ENCODE measurements around the gene SCAPER.
"Not testable (repeated sequence)": the region's sequence is repeated elsewhere in the genome, so short reads cannot be mapped to it uniquely, and the experiment has no call there.

SCAPER gene

GRCh38 chr15:76850367-76850766 lies 54.8 kb downstream of the SCAPER start:
- DNase-seq (ENCODE audit: low read depth in 2 of 2) = not testable (repeated sequence)

GRCh38 chr15:76846782-76847181 lies 58.4 kb downstream of the SCAPER start:
- no peak for DNase-seq (ENCODE audit: low read depth in 2 of 2)

GRCh38 chr15:76844096-76844495 lies 61.0 kb downstream of the SCAPER start:
- no peak for DNase-seq (ENCODE audit: low read depth in 2 of 2)

- DNase-seq (ENCODE audit: low read depth in 2 of 2) = no peak
Measured at GRCh38 chr15:76843269-76843668, 61.9 kb downstream of the SCAPER start.

- DNase-seq (ENCODE audit: low read depth in 2 of 2) = no peak
Measured at GRCh38 chr15:76840830-76841460, 64.2 kb downstream of the SCAPER start.

GRCh38 chr15:76839173-76839572 lies 66.0 kb downstream of the SCAPER start:
- DNase-seq (ENCODE audit: low read depth in 2 of 2) = no peak

- no peak for DNase-seq (ENCODE audit: low read depth in 2 of 2)
Measured at GRCh38 chr15:76837474-76837873, 67.7 kb downstream of the SCAPER start.

- no peak for DNase-seq (ENCODE audit: low read depth in 2 of 2)
Measured at GRCh38 chr15:76829939-76830338, 75.2 kb downstream of the SCAPER start.

GRCh38 chr15:76823890-76824289 lies 81.2 kb downstream of the SCAPER start:
- DNase-seq (ENCODE audit: low read depth in 2 of 2) = no peak

- DNase-seq (ENCODE audit: low read depth in 2 of 2) = no peak
Measured at GRCh38 chr15:76823303-76823702, 81.8 kb downstream of the SCAPER start.

GRCh38 chr15:76818926-76819325 lies 86.2 kb downstream of the SCAPER start:
- not testable (repeated sequence) for DNase-seq (ENCODE audit: low read depth in 2 of 2)

GRCh38 chr15:76815421-76815820 lies 89.7 kb downstream of the SCAPER start:
- no peak for DNase-seq (ENCODE audit: low read depth in 2 of 2)

- DNase-seq (ENCODE audit: low read depth in 2 of 2) = no peak
Measured at GRCh38 chr15:76812381-76812780, 92.8 kb downstream of the SCAPER start.

GRCh38 chr15:76809412-76810103 lies 95.6 kb downstream of the SCAPER start:
- no peak for DNase-seq (ENCODE audit: low read depth in 2 of 2)

GRCh38 chr15:76803049-76803571 lies 102.0 kb downstream of the SCAPER start:
- DNase-seq (ENCODE audit: low read depth in 2 of 2) = no peak

GRCh38 chr15:76802411-76802810 lies 102.7 kb downstream of the SCAPER start:
- no peak for DNase-seq (ENCODE audit: low read depth in 2 of 2)

- no peak for DNase-seq (ENCODE audit: low read depth in 2 of 2)
Measured at GRCh38 chr15:76799760-76800159, 105.4 kb downstream of the SCAPER start.

GRCh38 chr15:76795217-76795616 lies 109.9 kb downstream of the SCAPER start:
- no peak for DNase-seq (ENCODE audit: low read depth in 2 of 2)

- no peak for DNase-seq (ENCODE audit: low read depth in 2 of 2)
Measured at GRCh38 chr15:76793162-76793561, 112.0 kb downstream of the SCAPER start.

- DNase-seq (ENCODE audit: low read depth in 2 of 2) = no peak
Measured at GRCh38 chr15:76791511-76791910, 113.6 kb downstream of the SCAPER start.

GRCh38 chr15:76787273-76787672 lies 117.9 kb downstream of the SCAPER start:
- DNase-seq (ENCODE audit: low read depth in 2 of 2) = no peak

GRCh38 chr15:76776969-76777368 lies 128.2 kb downstream of the SCAPER start:
- DNase-seq (ENCODE audit: low read depth in 2 of 2) = no peak

GRCh38 chr15:76776480-76776879 lies 128.7 kb downstream of the SCAPER start:
- DNase-seq (ENCODE audit: low read depth in 2 of 2) = no peak
